Posterior vena cava (tissue), 2 donors: ENCODE measurements around the gene MRPL23. TPM values are rescaled to one million over a fixed set of nuclear protein-coding genes. Genes with fewer than 3 reads are reported as not detected.

Experiments
- DNase-seq: peaks from one replicate; pipeline ENCODE4 v3.0.0-alpha.2; 2020; ENCODE audit warnings: low spot score
- intact Hi-C, 2 donors: fragments of 100-400 bp; cut with DNase I; formaldehyde crosslinking; loops; one replicate each; pipeline versions ENCODE4 v1.14.1 to v1.14.2; 2022 to 2023
- total RNA-seq, 2 donors: library from RNA; stranded (reverse); fragmentation: NEBNext Ultra II Directional; extraction: Animal tissue kit (Norgen Biotek cat#: 25700); gene quantifications; one replicate each; pipeline ENCODE4 v1.2.1, GENCODE V29; 2021
- donor health status: DM: yes; HTN: yes; CAD: no.
- donor health status: DM: yes; HTN: yes; CAD: no.

Gene MRPL23
- total RNA-seq, 2 donors from 2014 or later, result 22.7 to 23.8 TPM

DNA sequence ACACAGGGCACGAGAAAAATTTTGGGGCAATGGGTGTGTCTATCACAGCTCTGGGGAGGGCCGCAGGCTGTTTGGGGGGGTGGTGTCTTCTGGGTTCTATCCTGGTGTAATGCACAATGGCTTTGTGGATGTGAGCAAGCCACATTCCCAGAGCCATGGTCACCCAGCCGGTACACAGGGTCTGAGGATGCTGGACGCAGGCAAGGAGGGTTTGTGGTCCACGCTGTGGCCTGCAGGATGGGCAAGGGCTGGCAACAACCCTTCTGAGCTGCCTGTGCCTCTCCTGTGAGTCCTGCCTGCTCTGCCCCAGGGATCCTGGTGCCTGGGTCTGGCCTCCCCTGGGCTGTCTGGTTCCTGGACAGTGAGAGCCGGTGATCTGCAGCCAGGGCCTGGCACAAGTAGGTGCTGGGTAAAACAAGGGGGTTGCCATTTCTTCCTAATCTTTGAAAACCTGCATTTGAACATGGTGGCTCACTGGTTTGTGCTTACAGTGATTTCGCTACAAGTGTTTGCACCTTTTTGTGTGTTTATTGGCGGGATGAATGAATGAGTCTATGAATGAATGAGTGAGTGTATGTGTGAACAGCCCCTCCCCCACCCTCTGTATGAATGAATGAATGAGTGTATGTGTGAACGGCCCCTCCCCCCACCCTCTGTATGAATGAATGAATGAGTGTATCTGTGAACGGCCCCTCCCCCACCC lies 4.4 kb upstream of the MRPL23 start:
- intact Hi-C loops, result loop anchor here in 1 of 2 donors (10.0 kb wide), 1 partner anchor 48 kb away; the partner anchor contains the start of gene PRR33
- DNase-seq, result peak; percentile 64

GRCh38 chr11:1943576-1943975 lies 3.6 kb upstream of the MRPL23 start:
- intact Hi-C loops, result loop anchor here in 1 of 2 donors (10.0 kb wide), 1 partner anchor 49 kb away; the partner anchor contains the start of gene PRR33
- DNase-seq, result peak; percentile 72

- intact Hi-C loops, result loop anchor here in 1 of 2 donors (10.0 kb wide), 1 partner anchor 49 kb away; the partner anchor contains the start of gene PRR33
- DNase-seq, result peak; percentile 60
Measured at GRCh38 chr11:1943977-1944376, 3.2 kb upstream of the MRPL23 start.

DNA sequence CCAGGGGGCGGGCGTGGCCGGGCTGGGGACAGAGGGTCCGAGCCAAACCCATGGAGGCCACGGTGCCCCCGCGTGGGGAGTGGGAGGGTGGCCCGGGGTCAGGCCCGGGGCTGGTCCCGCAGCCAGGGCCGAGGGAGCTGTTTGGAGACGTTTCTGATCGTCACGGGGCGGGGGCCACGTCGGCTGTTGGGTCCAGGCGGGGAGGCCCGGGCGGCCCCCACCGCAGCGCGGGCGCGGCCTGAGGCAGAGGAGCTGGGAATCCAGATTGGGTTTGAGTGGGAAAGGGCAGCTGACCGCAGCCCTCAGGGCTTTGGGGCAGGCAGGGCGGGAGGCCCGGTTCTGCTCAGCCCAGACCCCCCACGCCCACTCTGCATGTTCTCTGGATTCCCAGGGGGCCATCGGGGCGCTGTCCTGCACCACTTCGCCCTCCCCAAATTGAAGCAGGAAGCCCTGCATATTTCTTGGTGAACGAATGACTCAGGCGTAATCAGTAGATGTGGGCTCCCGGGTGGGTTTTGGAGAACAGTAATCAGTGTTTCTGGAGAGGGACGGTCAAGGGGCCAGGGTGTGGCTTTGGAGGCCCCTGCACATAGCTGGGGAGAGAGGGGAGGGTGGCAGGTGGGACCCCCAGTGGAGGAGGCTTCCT lies 583 bp downstream of the MRPL23 start:
- intact Hi-C loops, result loop anchor here in 1 of 2 donors (10.0 kb wide), 1 partner anchor 53 kb away; the partner anchor contains the start of gene PRR33

DNA sequence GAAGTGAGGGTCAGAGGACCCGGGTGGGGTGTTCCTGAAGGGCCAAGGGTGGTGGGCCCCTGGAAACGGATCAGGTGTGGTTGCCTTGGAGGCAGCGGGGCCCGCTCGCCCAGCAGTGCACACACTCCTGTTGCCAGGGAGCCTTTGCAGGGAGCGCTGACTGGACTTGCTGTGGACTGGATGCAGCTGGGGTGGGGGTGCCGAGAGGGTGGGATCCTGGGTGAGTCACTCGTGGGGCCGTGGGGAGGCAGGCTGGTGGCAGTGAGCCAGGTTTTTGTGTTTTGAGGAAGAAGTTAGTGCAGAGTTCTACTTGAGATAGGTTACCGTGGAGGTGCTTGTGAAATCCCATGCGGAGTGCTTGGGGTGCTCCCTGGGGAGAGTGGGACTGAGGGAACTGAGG lies 1.3 kb downstream of the MRPL23 start:
- DNase-seq, result no peak
- intact Hi-C loops, result loop anchor here in 1 of 2 donors (10.0 kb wide), 1 partner anchor 54 kb away; the partner anchor contains the start of gene PRR33

More for the DNA sequence above, 583 bp downstream of the MRPL23 start:
- no peak for DNase-seq

DNA sequence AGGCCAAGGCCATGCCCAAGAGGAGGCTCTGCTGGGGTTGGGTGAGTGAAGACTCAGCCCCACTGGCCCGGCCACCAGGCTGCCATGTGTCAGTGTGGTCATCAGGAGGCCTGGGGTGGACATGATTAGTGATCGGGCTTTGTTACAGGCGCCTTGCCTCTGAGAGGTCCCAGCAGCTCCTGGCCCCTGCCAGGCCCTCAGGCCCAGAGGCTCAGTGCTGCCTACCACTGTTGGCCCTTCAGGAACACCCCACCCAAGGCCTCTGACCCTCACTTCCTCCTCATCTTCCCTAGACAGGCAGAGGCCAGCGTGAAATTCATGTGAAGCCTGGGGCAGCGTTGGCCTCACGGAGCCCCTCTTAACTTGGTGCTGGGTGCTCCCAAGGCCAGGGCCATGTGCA lies 2.2 kb downstream of the MRPL23 start:
- intact Hi-C loops, result loop anchor here in 1 of 2 donors (10.0 kb wide), 1 partner anchor 55 kb away; the partner anchor contains the start of gene PRR33
- DNase-seq, result no peak

- no peak for DNase-seq
- intact Hi-C loops, result loop anchor here in 1 of 2 donors (10.0 kb wide), 1 partner anchor 55 kb away; the partner anchor contains the start of gene PRR33
Measured at GRCh38 chr11:1949922-1950321, 2.8 kb downstream of the MRPL23 start.

- DNase-seq, result no peak
- intact Hi-C loops, result no loop called here
Measured at GRCh38 chr11:1952806-1953482, 5.8 kb downstream of the MRPL23 start.

DNA sequence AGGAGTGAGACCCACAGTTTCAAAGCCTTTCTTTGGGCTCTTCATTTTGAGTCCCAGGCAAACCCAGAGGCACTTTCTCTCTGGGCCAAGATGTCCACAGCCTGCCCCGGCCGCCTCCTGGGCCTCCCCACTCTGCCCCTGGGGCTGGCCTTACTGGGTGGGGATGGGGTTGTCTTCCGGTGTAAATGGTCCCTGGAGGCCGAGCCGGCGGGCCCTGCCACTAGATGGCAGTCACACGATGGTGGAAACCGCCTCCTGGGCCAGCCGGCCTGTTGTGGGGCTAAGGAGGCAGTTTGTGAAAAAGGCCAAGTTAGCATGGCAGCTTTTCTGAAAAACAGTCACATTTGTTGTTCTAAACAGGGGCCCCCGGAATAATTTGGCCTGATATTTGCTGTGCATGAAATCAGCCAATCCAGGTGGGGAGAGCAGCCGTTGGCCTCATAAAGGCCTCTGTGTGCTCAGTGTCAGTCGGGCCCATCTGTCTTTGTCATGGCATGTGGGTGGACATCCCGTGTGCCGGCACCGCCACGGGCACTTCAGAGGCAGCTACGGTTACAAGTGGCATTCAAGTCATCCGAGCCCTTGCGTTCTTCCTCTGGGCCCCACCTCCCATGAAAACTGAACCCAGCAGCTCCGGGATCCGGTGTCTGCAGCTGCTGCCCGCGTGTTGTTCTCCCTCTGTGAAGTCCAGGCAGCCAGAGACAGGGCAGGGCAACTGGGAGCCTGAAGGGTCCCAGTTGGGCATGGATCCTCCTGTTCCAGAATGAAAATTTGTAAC lies 6.5 kb downstream of the MRPL23 start:
- intact Hi-C loops, result no loop called here
- DNase-seq, result no peak

DNA sequence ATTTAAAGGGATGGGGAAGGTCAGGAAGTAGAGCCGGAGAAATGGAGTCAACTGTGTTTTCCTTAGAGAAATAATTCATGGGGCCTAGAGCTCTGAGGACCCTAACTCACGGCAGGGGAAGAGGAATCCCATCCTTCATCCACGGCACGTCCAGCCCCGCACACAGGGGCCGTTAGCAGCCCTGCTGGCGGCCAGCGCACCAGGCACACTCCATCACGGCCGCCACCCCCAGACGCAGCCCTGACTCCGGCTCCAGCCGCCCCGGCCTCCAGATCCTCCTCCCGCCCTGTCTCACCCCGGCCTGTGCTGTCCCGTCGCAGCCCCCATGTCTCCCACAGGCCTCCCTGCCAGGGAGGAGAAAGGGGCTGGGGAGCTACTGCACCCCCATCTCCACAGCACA lies 11.2 kb downstream of the MRPL23 start:
- intact Hi-C loops, result no loop called here

DNA sequence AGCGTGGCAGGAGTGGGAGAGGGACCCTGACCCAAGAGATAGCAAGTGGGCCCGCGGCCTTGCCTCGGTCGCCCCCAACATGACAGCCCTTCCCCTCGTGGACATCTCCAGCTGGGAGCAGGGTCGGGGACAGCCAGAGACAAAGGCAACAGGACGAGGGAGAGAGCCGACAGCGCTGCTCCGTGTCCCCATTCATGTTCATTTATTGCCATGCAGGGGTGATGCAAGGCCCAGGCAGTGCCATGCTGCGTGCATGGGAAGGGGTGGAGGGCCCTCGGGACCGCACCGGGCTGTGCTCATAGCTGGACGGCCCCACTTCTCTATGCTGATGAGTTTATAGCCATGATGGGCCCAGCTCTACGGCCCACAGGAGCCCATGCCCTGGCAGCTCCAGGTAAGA lies 12.7 kb downstream of the MRPL23 start:
- no peak for DNase-seq
- intact Hi-C loops, result no loop called here

More for the DNA sequence above, 11.2 kb downstream of the MRPL23 start:
- no peak for DNase-seq

- DNase-seq, result no peak
- intact Hi-C loops, result no loop called here
Measured at GRCh38 chr11:1963864-1964263, 16.7 kb downstream of the MRPL23 start.

- no peak for DNase-seq
- intact Hi-C loops, result no loop called here
Measured at GRCh38 chr11:1964348-1964747, 17.2 kb downstream of the MRPL23 start.

DNA sequence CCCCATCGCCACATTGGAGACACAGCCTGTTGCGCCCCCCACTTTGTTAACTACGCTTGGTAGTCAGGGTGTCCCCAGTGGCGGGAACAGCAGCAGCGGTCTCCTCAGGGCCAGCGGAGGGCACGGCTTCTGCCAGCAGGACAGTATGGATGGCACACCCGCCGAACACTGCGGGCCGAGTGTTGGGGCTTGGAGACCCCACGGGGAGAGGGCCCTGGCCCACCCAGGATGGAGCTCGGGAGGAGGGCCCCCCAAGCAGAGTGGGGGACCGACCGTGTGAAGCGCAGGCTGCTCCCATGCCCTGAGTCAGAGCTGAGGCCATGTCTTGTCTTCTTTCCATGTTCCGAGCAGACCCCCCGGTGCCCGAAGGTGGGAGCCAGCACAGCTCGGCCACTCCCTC lies 17.8 kb downstream of the MRPL23 start:
- intact Hi-C loops, result no loop called here

GRCh38 chr11:1966531-1966930 lies 19.4 kb downstream of the MRPL23 start:
- DNase-seq, result no peak
- intact Hi-C loops, result no loop called here

More for the DNA sequence above, 17.8 kb downstream of the MRPL23 start:
- DNase-seq, result no peak

- DNase-seq, result no peak
Measured at GRCh38 chr11:1967641-1968225, 20.6 kb downstream of the MRPL23 start.

DNA sequence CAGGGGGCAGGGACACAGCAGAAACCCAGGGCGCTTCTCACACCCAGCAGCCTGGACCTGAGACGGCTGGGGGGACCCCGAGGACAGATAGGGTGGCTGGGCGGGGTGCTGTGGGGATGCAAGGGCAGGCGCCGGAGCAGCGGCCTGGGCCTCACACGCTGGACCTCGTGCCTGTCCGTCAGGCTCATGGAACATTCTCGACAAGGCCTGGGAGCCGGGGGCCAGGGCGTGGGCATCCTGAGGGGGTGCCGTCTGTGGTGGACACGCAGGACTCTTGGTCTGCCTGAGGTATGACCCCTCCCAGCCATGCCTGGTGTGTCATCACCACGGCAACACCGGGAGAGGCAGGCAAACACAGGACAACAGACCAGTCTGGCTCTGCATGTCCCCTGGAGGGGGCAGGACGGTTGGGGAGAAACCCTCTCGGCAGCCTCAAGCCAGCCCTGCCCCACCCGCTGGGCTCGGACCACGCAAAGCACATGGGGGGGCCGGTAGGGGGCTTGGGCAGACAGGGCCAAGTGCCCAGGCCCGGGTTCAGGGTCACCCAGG lies 21.4 kb downstream of the MRPL23 start:
- intact Hi-C loops, result no loop called here
- no peak for DNase-seq

More at GRCh38 chr11:1967641-1968225, 20.6 kb downstream of the MRPL23 start:
- intact Hi-C loops, result no loop called here

DNA sequence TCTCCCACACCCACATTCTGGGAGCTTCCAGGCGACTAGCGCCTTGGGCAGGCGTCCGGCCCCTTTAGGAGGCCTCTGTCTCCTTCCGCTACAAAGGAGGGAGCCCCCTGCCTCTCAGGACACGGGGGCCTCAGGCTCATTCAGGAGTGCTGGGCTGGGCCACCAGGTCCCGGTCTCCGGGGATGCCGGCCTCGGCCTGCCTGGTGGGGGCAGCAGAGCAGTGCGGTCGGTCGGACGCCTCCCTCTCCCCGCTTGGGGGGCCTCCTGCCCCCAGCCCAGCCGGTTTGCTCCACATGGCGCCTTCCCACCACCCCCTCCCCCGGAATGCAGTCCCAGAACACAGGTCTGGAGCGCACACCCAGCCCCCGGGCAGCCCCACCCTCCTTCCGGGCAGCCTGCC lies 21.9 kb downstream of the MRPL23 start:
- intact Hi-C loops, result no loop called here
- DNase-seq, result no peak
